ENCODE results near the gene FARP2. TPM values are rescaled to one million over a fixed set of nuclear protein-coding genes. Genes with fewer than 3 reads are reported as not detected.

FARP2 gene
- total and polyA plus RNA-seq, 2 experiments from 2014 or later = 16.0 to 22.6 TPM

GRCh38 chr2:241493092-241493491 is 137.0 kb downstream of the FARP2 start:
- DNase-seq (ENCODE audit: low spot score) (no peak), ATAC-seq (no peak)
- H3K4me1 Mint-ChIP-seq = peaks cover 4% of the 10 kb centered on the region; the same call in 1 of the 3 replicates
- no peak overlapping the region for H3K4me3 Mint-ChIP-seq
- H3K27me3 ChIP-seq (ENCODE audit: insufficient read depth) = no peaks in the 10 kb centered on the region
- H3K27ac Mint-ChIP-seq = no peak overlapping the region
- H3K36me3 ChIP-seq (ENCODE audit: insufficient read depth) = no peaks in the 10 kb centered on the region
- peaks cover 28% of the 10 kb centered on the region for H3K36me3 Mint-ChIP-seq (ENCODE audit: low read depth)
- H3F3A ChIP-seq (replicated peaks; ENCODE audit: low read depth) = no peaks in the 10 kb centered on the region; the same call in 1 of the 2 replicates
- no peaks in the 10 kb centered on the region for H3K4me1 ChIP-seq (ENCODE audit: insufficient read depth)
- no peaks in the 10 kb centered on the region; the same call in 2 of the 3 replicates for H3K9me3 Mint-ChIP-seq
- H3K27ac ChIP-seq (ENCODE audit: low read depth) = no peak overlapping the region
- H4K20me1 ChIP-seq (replicated peaks; ENCODE audit: insufficient read depth) = no peaks in the 10 kb centered on the region
- no peak overlapping the region for H3K4me2 ChIP-seq
- no peak for TF ChIP-seq REST (IDR thresholded peaks at IDR 0.05; ENCODE audit: unreplicated experiment)
- no peak for TF ChIP-seq ZNF114 (CRISPR knock-in tag; IDR thresholded peaks at IDR 0.05)
- no peak for TF ChIP-seq ZNF462 (CRISPR knock-in tag; IDR thresholded peaks at IDR 0.05)
- TF ChIP-seq POLR2AphosphoS5 (IDR thresholded peaks at IDR 0.05; ENCODE audit: low read depth) = no peak
- no peak for TF ChIP-seq NANOG (IDR thresholded peaks at IDR 0.05; ENCODE audit: borderline replicate concordance)
- TF ChIP-seq STAT1 (IDR thresholded peaks at IDR 0.05; ENCODE audit: unreplicated experiment) = no peak
- no peak for TF ChIP-seq EZH2 (IDR thresholded peaks at IDR 0.05; ENCODE audit: low read depth, unreplicated experiment)
- no peak for TF ChIP-seq CTCF (conservative IDR thresholded peaks at IDR 0.05; ENCODE audit: low read depth in 2 of 2)
- TF ChIP-seq ETS1 (IDR thresholded peaks at IDR 0.05) = no peak
- TF ChIP-seq EZH2phosphoT487 (IDR thresholded peaks at IDR 0.05; ENCODE audit: unreplicated experiment) = no peak
- no peak for TF ChIP-seq JUNB (IDR thresholded peaks at IDR 0.05; ENCODE audit: unreplicated experiment)
- no peak for TF ChIP-seq CREB1 (CRISPR knock-in tag; IDR thresholded peaks at IDR 0.05; ENCODE audit: low read depth)
- no peak for TF ChIP-seq ZNF331 (CRISPR knock-in tag; IDR thresholded peaks at IDR 0.05; ENCODE audit: low read depth)
- H3K4me3 ChIP-seq = no peak overlapping the region
- H3K27me3 Mint-ChIP-seq (ENCODE audit: insufficient read depth, low read depth, poor library complexity) = peaks cover 17% of the 10 kb centered on the region
- no peaks in the 10 kb centered on the region for H3K79me2 ChIP-seq (replicated peaks; ENCODE audit: insufficient read depth)
- no peak overlapping the region for H2AFZ ChIP-seq
- no peaks in the 10 kb centered on the region for H3K9me2 ChIP-seq (ENCODE audit: insufficient read depth)

All from GM23338 (cell line).